Measurements from ENCODE around the gene SLC66A1. TPM values are rescaled to one million over a fixed set of nuclear protein-coding genes. Genes with fewer than 3 reads are reported as not detected.
A peak's percentile ranks its signal among the peaks of the same experiment; 100 is the strongest.

The SLC66A1 gene
- total RNA-seq, 2 experiments from 2014 or later = 2.3 to 3.7 TPM

GRCh38 chr1:19359357-19359756, 47.2 kb downstream of the SLC66A1 start:
- ATAC-seq (ENCODE audit: poor library complexity) (no peak), DNase-seq (no peak)
- peaks cover 50% of the 10 kb centered on the region for H3K36me3 ChIP-seq (ENCODE audit: insufficient read depth, low read length)
- peaks cover 36% of the 10 kb centered on the region for H3K4me1 ChIP-seq (ENCODE audit: insufficient read depth, low read length)
- no peak overlapping the region for H3K4me3 ChIP-seq (ENCODE audit: low read length)
- Mint-ChIP-seq H3K4me3 (no peak overlapping the region), H3K9me3 (no peaks in the 10 kb centered on the region), H3K36me3 (ENCODE audit: low read depth) (peaks cover 50% of the 10 kb centered on the region), H3K27me3 (no peaks in the 10 kb centered on the region), H3K27ac (peak overlapping the region; percentile 77), H3K4me1 (ENCODE audit: low read depth) (peaks cover 60% of the 10 kb centered on the region)
- ChIA-PET CTCF (no interaction called here), POLR2A (no interaction called here)
- no peak for TF ChIP-seq CTCF (IDR thresholded peaks at IDR 0.05)
- no peak overlapping the region for H3K27ac ChIP-seq (ENCODE audit: low read depth in 1 of 2, low read length in 2 of 2)
- no peaks in the 10 kb centered on the region for H3K9me3 ChIP-seq (ENCODE audit: control insufficient read depth in 1 of 2, insufficient read depth in 1 of 2, low read length in 2 of 2)
- intact Hi-C loops (cut with DNase I, micrococcal nuclease) = no loop called here
- H3K27me3 ChIP-seq (ENCODE audit: control insufficient read depth in 1 of 2, insufficient read depth in 2 of 2, low read length in 2 of 2) = no peaks in the 10 kb centered on the region

GRCh38 chr1:19360016-19360415, 47.9 kb downstream of the SLC66A1 start:
- Histone ChIP-seq H3K4me3 (ENCODE audit: low read length) (no peak overlapping the region), H3K36me3 (ENCODE audit: insufficient read depth, low read length) (peaks cover 50% of the 10 kb centered on the region), H3K27me3 (ENCODE audit: control insufficient read depth in 1 of 2, insufficient read depth in 2 of 2, low read length in 2 of 2) (no peaks in the 10 kb centered on the region), H3K9me3 (ENCODE audit: control insufficient read depth in 1 of 2, insufficient read depth in 1 of 2, low read length in 2 of 2) (no peaks in the 10 kb centered on the region), H3K4me1 (ENCODE audit: insufficient read depth, low read length) (peaks cover 36% of the 10 kb centered on the region), H3K27ac (ENCODE audit: low read depth in 1 of 2, low read length in 2 of 2) (no peak overlapping the region)
- Mint-ChIP-seq H3K4me3 (peak overlapping the region; percentile 11), H3K4me1 (ENCODE audit: low read depth) (peaks cover 63% of the 10 kb centered on the region), H3K9me3 (no peaks in the 10 kb centered on the region), H3K27me3 (no peaks in the 10 kb centered on the region), H3K27ac (peak overlapping the region; percentile 77), H3K36me3 (ENCODE audit: low read depth) (peaks cover 48% of the 10 kb centered on the region)
- no peak for DNase-seq
- ChIA-PET CTCF (no interaction called here), POLR2A (no interaction called here)
- TF ChIP-seq CTCF (IDR thresholded peaks at IDR 0.05) = no peak
- ATAC-seq (ENCODE audit: poor library complexity) = peak; percentile 46
- intact Hi-C loops (cut with DNase I, micrococcal nuclease) = no loop called here

GRCh38 chr1:19360432-19360831, 48.3 kb downstream of the SLC66A1 start:
- Histone ChIP-seq H3K4me1 (ENCODE audit: insufficient read depth, low read length) (peaks cover 36% of the 10 kb centered on the region), H3K9me3 (ENCODE audit: control insufficient read depth in 1 of 2, insufficient read depth in 1 of 2, low read length in 2 of 2) (no peaks in the 10 kb centered on the region), H3K27me3 (ENCODE audit: control insufficient read depth in 1 of 2, insufficient read depth in 2 of 2, low read length in 2 of 2) (no peaks in the 10 kb centered on the region), H3K27ac (ENCODE audit: low read depth in 1 of 2, low read length in 2 of 2) (no peak overlapping the region), H3K4me3 (ENCODE audit: low read length) (no peak overlapping the region), H3K36me3 (ENCODE audit: insufficient read depth, low read length) (peaks cover 50% of the 10 kb centered on the region)
- H3K4me1 Mint-ChIP-seq (ENCODE audit: low read depth) = peaks cover 63% of the 10 kb centered on the region
- no peaks in the 10 kb centered on the region for H3K27me3 Mint-ChIP-seq
- H3K4me3 Mint-ChIP-seq = no peak overlapping the region
- ATAC-seq (ENCODE audit: poor library complexity) = no peak
- CTCF ChIA-PET = no interaction called here
- POLR2A ChIA-PET = no interaction called here
- intact Hi-C loops (cut with DNase I, micrococcal nuclease) = no loop called here
- H3K9me3 Mint-ChIP-seq = no peaks in the 10 kb centered on the region
- peak overlapping the region; percentile 77 for H3K27ac Mint-ChIP-seq
- peaks cover 48% of the 10 kb centered on the region for H3K36me3 Mint-ChIP-seq (ENCODE audit: low read depth)
- no peak for TF ChIP-seq CTCF (IDR thresholded peaks at IDR 0.05)
- DNase-seq = no peak
